HG02588 (cell line): ENCODE measurements around the gene OPTN.
A peak's percentile ranks its signal among the peaks of the same experiment; 100 is the strongest.
"Not testable (repeated sequence)": the region's sequence is repeated elsewhere in the genome, so short reads cannot be mapped to it uniquely, and the experiment has no call there.

Experiments used
- ATAC-seq: cut with Tn5 transposase; IDR thresholded peaks from one replicate; pipeline ENCODE4 v1.9.1; 2021; ENCODE audit warnings: mild to moderate bottlenecking, moderate library complexity; ENCODE audit not compliant: unreplicated experiment

The OPTN gene

GRCh38 chr10:13099666-13100348, at the start of gene OPTN:
Gene OPTN, plus strand, starts transcription at chr10:13100163. Its CDS starts 8,960 bp downstream, at chr10:13109123.
- ATAC-seq: peak; percentile 64

DNA sequence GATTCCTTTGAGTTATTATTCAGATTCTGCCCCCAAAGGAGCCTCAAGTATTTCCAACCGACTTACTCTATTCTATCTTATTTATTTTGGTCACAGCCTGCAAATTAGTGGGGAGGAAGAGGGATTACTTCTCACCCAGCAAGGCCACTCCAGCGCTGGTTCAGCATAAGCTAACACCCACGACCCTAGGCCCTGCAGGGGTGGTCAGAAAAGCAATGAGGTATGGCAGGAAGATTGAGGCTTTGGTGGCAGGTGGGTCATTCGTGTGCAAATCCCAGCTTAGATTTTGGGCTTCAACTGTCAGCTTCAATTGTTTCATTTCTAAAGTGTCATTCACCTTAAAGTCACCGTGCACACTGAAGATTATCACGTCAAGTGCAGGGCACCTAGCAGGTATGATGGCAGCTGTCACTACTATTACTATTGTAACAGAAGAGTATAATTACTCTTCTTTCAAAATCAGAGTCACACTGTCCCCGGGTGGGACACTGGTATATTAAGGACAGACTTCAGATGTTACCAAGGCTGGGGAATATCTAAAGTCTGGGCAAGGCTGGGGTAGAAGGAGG, 48.8 kb upstream of the OPTN start:
- no peak for ATAC-seq

- not testable (repeated sequence) for ATAC-seq
These were observed 46.8 kb upstream of the OPTN start for GRCh38 chr10:13053208-13053607.

- ATAC-seq: no peak
These were observed 46.0 kb upstream of the OPTN start for GRCh38 chr10:13053794-13054462.

DNA sequence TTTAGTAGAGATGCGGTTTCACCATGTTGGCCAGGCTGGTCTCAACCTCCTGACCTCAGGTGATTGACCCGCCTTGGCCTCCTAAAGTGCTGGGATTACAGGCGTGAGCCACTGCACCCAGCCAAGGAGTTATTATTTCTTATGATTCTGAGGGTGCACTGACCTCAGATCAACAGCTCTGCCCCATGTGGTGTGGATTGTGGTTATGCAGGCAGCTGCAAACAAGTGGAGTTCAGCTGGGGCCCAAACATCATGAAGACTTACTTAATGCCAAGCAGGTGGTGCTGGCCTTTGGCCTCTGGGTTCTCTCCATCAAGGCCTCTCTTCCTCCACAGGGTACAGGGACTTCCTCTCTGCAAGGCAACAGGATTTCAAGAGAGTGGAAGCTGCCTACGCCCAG, 45.1 kb upstream of the OPTN start:
- no peak for ATAC-seq

DNA sequence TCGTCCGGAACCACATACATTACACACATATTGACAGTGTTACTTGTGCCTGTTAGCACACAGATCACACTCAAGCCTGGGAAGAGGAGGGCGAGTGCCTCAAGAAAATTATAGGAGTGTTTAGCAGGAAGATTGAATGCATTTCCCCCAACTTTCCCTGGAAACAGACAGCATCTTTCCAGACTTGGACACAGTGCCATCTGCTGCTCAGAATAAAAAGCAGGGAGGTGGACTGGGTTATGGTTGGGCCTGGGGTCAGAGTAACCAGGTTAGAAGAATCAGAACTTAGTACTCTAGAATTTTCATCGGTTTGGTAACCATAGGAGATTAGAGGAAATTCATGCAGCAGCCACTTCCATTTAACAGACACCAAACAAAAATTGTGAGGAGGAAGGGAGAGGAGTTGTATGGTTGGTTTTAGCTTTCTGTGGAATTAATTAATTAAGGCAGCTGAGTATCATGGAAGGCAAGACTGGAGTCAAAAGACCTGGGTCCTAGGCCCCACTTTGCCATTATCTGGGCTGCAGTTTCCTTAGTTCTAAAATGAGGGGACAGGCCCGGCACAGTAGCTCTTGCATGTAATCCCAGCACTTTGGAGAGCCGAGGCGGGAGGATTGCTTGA, 43.4 kb upstream of the OPTN start:
- ATAC-seq: no peak

DNA sequence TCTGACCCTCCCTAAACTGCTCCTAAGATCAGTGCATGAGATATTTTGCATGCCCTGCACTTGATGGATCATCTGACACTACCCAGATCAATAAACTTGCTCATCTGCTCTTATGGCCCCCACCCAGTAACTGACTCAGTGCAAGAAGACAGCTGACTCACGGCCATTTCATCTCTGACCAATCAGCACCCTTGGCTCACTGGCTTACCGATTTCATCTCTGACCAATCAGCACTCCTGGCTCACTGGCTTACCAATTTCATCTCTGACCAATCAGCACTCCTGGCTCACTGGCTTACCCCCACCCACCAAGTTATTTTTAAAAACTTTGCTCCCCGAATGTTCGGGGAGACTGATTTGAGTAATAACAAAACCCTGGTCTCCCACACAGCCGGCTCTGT, 37.2 kb upstream of the OPTN start:
- no peak for ATAC-seq

- ATAC-seq: no peak
These were observed 33.4 kb upstream of the OPTN start for GRCh38 chr10:13066527-13066926.

DNA sequence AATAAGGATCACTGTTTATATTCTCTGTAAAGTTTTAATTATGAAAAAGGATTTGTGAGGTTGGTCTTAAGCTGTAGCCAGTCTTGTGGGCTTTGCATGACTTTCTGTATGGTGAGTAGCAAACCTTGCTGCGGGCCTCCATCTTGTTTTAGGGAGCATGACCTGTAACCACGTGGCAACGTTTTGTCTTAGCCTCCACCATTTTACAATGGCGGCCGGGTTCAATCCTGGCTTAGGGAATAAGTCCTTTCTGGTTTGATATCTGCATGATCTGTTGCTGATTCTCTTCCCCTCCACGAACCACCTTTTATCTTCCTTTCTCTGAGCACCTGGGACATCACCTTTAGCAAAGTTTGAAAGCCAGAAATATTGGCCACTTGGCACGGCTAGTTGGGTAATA, 32.5 kb upstream of the OPTN start:
- no peak for ATAC-seq

- ATAC-seq: no peak
These were observed 31.9 kb upstream of the OPTN start for GRCh38 chr10:13068071-13068470.

GRCh38 chr10:13068484-13068883, 31.5 kb upstream of the OPTN start:
- ATAC-seq: no peak

DNA sequence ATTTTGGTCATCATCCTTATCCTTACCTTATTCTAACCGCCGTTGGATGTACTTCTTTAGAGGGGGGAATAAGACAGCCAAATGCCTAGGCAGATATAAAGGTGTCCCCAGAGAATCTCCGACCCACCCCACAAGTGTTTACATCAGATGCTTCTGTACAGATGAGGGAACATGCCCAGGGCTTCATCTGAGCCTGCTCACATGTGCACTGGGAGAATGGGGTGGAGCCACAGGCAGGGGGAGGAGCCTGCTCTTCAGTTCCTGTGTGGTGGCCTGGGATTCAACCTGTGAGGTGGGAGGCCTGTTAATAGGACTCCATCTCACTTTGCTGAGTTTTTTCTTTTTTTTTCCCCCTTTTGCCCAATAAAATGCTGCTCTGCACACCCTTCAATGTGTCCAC, 27.6 kb upstream of the OPTN start:
- ATAC-seq: no peak

GRCh38 chr10:13074563-13075451, 25.2 kb upstream of the OPTN start:
- ATAC-seq: no peak

GRCh38 chr10:13078912-13079775, 20.8 kb upstream of the OPTN start:
- ATAC-seq: no peak

DNA sequence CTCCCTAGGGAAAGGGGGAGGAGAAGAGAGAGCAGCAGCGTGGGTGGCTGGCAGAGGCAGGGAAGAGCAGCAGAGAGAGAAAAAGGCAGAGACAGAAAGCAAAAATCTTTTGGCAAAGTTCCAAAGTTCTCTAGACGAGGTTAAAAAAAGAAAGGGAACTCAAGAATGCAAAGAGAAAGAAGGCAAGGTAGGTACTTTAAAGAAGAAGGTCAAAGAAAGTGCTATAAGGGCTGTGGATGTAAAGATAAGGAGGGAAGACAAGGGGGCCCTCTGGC, 20.2 kb upstream of the OPTN start:
- ATAC-seq: no peak

GRCh38 chr10:13080643-13081042, 19.3 kb upstream of the OPTN start:
- no peak for ATAC-seq

DNA sequence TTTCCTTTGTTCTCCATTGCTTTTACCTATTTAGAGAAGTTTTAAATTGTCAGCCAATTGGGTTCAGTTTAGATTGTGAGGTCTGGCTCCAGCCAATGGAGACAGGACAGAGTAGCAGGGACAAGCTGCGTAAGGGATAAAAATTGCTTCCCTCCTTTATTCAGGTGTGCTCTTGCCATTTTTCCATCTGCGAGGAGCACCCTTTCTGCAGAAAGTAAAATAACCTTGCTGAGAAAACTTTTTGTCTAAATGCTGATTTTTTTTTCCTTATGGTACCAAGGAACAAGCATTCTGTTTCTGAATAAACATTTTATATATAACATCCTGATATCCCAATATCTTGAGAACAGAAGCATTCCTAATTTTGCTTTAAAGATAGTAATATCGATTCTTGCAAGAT, 16.3 kb upstream of the OPTN start:
- ATAC-seq: not testable (repeated sequence)

- ATAC-seq: no peak
These were observed 13.9 kb upstream of the OPTN start for GRCh38 chr10:13086056-13086455.

GRCh38 chr10:13087601-13087985, 12.4 kb upstream of the OPTN start:
- no peak for ATAC-seq

GRCh38 chr10:13087986-13088618, 11.9 kb upstream of the OPTN start:
- no peak for ATAC-seq
